ENCODE measurements around the gene PRDM16. TPM values are rescaled to one million over a fixed set of nuclear protein-coding genes. Genes with fewer than 3 reads are reported as not detected.

Gene PRDM16
- total RNA-seq, 1 experiment from 2014 or later: 0.17 TPM

GRCh38 chr1:3290915-3291314, 221.9 kb downstream of the PRDM16 start:
- no peaks in the 10 kb centered on the region for H3K9me3 ChIP-seq (ENCODE audit: control insufficient read depth, low read depth, low read length)
- Mint-ChIP-seq H3K4me3 (no peak overlapping the region), H3K36me3 (ENCODE audit: insufficient read depth in 1 of 3, low read depth in 3 of 3) (no peaks in the 10 kb centered on the region), H3K27ac (no peak overlapping the region), H3K27me3 (ENCODE audit: low read depth) (no peaks in the 10 kb centered on the region; the same call in 1 of the 2 replicates), H3K9me3 (no peaks in the 10 kb centered on the region), H3K4me1 (peaks cover 2 to 7% of the 10 kb centered on the region in 2 experiments)
- H3K27ac ChIP-seq (ENCODE audit: insufficient read length, low read depth, low read length): no peak overlapping the region
- no peak overlapping the region for H2AFZ ChIP-seq (ENCODE audit: low read length)
- WGBS (ENCODE audit: extremely low coverage, insufficient read length, low lambda C conversion rate): no CpG with 5 or more reads among the region's 15 CpGs
- no peak overlapping the region for H2BK15ac ChIP-seq (ENCODE audit: low read depth, low read length)
- no peak for TF ChIP-seq CTCF (conservative IDR thresholded peaks at IDR 0.05)
- H3K56ac ChIP-seq (ENCODE audit: insufficient read length, low read depth, low read length): no peak overlapping the region
- no peak overlapping the region for H2BK5ac ChIP-seq (ENCODE audit: insufficient read length, low read length)
- H3K18ac ChIP-seq (ENCODE audit: insufficient read length, low read depth, low read length): no peak overlapping the region
- no peaks in the 10 kb centered on the region for H3K79me1 ChIP-seq (ENCODE audit: insufficient read depth, low read depth, low read length, poor library complexity, severe bottlenecking)
- no peak overlapping the region for H3K23ac ChIP-seq (ENCODE audit: insufficient read length, low read depth, low read length)
- H2AK5ac ChIP-seq (ENCODE audit: insufficient read length, low read length): no peak overlapping the region
- DNase-seq: no peak
- H3K14ac ChIP-seq (ENCODE audit: insufficient read depth, low read length): 0 out of 2 replicates have a peak overlapping the region, but pooled peaks have one; percentile 9
- no peaks in the 10 kb centered on the region for H3K79me2 ChIP-seq (ENCODE audit: insufficient read depth, low read length)
- no peaks in the 10 kb centered on the region for H3K4me1 ChIP-seq (ENCODE audit: insufficient read depth, low read length)
- no peaks in the 10 kb centered on the region for H3K27me3 ChIP-seq (ENCODE audit: insufficient read depth, low read length)
- no peak overlapping the region for H3T11ph ChIP-seq (ENCODE audit: low read length)
- H2BK120ac ChIP-seq (ENCODE audit: low read depth, low read length, poor library complexity, severe bottlenecking): no peak overlapping the region
- no peaks in the 10 kb centered on the region for H4K20me1 ChIP-seq (ENCODE audit: control insufficient read depth, insufficient read depth, insufficient read length)
- H4K8ac ChIP-seq (replicated peaks; ENCODE audit: insufficient read length, low read depth, low read length): no peak overlapping the region
- H3K4me2 ChIP-seq (ENCODE audit: insufficient read depth, insufficient read length, low read length): no peak overlapping the region
- H3K23me2 ChIP-seq (ENCODE audit: insufficient read length, low read depth, low read length, poor library complexity, severe bottlenecking): no peaks in the 10 kb centered on the region
- no peak overlapping the region for H3K9ac ChIP-seq (ENCODE audit: extremely low read depth, insufficient read length, low read length)
- H2BK12ac ChIP-seq (ENCODE audit: insufficient read length, low read depth, low read length): no peak overlapping the region
- H4K91ac ChIP-seq (ENCODE audit: insufficient read length, low read depth, low read length): no peak overlapping the region
- no peak overlapping the region for H2BK20ac ChIP-seq (ENCODE audit: low read depth, low read length, poor library complexity, severe bottlenecking)
- no peak overlapping the region for H4K5ac ChIP-seq (ENCODE audit: insufficient read length, low read depth, low read length)
- H3K4ac ChIP-seq (ENCODE audit: low read depth, low read length): no peak overlapping the region

All from H9 (cell line).